GM23338 (cell line): ENCODE data around the gene ZDHHC8. TPM values are rescaled to one million over a fixed set of nuclear protein-coding genes. Genes with fewer than 3 reads are reported as not detected.

Source experiments
- ATAC-seq: fragments of 200-7000 bp; cut with Tn5 transposase; 3 replicates; pipeline ENCODE4 v1.9.1; 2020
- DNase-seq: peaks from one replicate; pipeline ENCODE4 v3.0.0-alpha.2; 2015; ENCODE audit warnings: low spot score
- H2AFZ ChIP-seq: fragments of 200-600 bp; sonication (generic); 2 replicates; pipeline ENCODE4 v1.8.0; 2016; ENCODE audit warnings: antibody characterized with exemption, mild to moderate bottlenecking, moderate library complexity
- H3F3A ChIP-seq: fragments of 200-600 bp; sonication (generic); replicated peaks from 2 replicates; pipeline ENCODE4 v1.8.0; 2017; ENCODE audit warnings: antibody characterized with exemption, mixed run types, low read depth
- H3K27ac ChIP-seq: fragments of 200-600 bp; sonication (generic); 2 replicates; pipeline ENCODE4 v1.6.1; 2016; ENCODE audit warnings: low read depth
- H3K27me3 ChIP-seq: fragments of 200-600 bp; sonication (generic); 2 replicates; pipeline ENCODE4 v1.8.0; 2016; ENCODE audit warnings: mild to moderate bottlenecking, mixed run types, moderate library complexity; ENCODE audit not compliant: insufficient read depth
- H3K36me3 ChIP-seq: fragments of 200-600 bp; sonication (generic); 2 replicates; pipeline ENCODE4 v1.8.0; 2016; ENCODE audit warnings: mild to moderate bottlenecking; ENCODE audit not compliant: insufficient read depth
- H3K4me1 ChIP-seq: fragments of 200-600 bp; sonication (generic); 2 replicates; pipeline ENCODE4 v1.8.0; 2016; ENCODE audit warnings: mild to moderate bottlenecking, moderate library complexity; ENCODE audit not compliant: insufficient read depth
- H3K4me2 ChIP-seq: fragments of 200-600 bp; sonication (generic); 2 replicates; pipeline ENCODE4 v1.7.1; 2017; ENCODE audit warnings: mixed run types
- H3K4me3 ChIP-seq: fragments of 200-600 bp; sonication (generic); 2 replicates; pipeline ENCODE4 v1.6.1; 2016; ENCODE audit warnings: mixed run types
- H3K79me2 ChIP-seq: fragments of 200-600 bp; sonication (generic); replicated peaks from 2 replicates; pipeline ENCODE4 v1.8.0; 2017; ENCODE audit warnings: mild to moderate bottlenecking; ENCODE audit not compliant: insufficient read depth
- H3K9me2 ChIP-seq: fragments of 200-600 bp; sonication (generic); 2 replicates; pipeline ENCODE4 v1.8.0; 2017; ENCODE audit not compliant: insufficient read depth
- H4K20me1 ChIP-seq: fragments of 200-600 bp; sonication (generic); replicated peaks from 2 replicates; pipeline ENCODE4 v1.8.0; 2017; ENCODE audit warnings: mild to moderate bottlenecking; ENCODE audit not compliant: insufficient read depth
- H3K27ac Mint-ChIP-seq: 2 replicates; pipeline ENCODE4 v1.8.0; 2020; ENCODE audit warnings: inconsistent platforms, mild to moderate bottlenecking, moderate library complexity, mixed read lengths
- H3K27me3 Mint-ChIP-seq: 3 replicates; pipeline ENCODE4 v1.8.0; 2022; ENCODE audit warnings: low read depth, mild to moderate bottlenecking, moderate library complexity, mixed read lengths, inconsistent platforms; ENCODE audit not compliant: insufficient read depth, poor library complexity
- H3K36me3 Mint-ChIP-seq: 3 replicates; pipeline ENCODE4 v1.8.0; 2021; ENCODE audit warnings: low read depth, mild to moderate bottlenecking, inconsistent platforms, moderate library complexity, mixed read lengths
- H3K4me1 Mint-ChIP-seq: 3 replicates; pipeline ENCODE4 v1.8.0; 2020; ENCODE audit warnings: mild to moderate bottlenecking, inconsistent platforms, mixed read lengths
- H3K4me3 Mint-ChIP-seq: 3 replicates; pipeline ENCODE4 v1.8.0; 2021; ENCODE audit warnings: moderate library complexity, mild to moderate bottlenecking, inconsistent platforms, mixed read lengths
- H3K9me3 Mint-ChIP-seq: 3 replicates; pipeline ENCODE4 v1.8.0; 2020; ENCODE audit warnings: moderate library complexity, mild to moderate bottlenecking, inconsistent platforms, mixed read lengths
- CREB1 ChIP-seq: fragments of 250-450 bp; sonication (Bioruptor Pico); IDR thresholded peaks from 2 replicates; pipeline ENCODE4 v1.5.0; 2020; ENCODE audit warnings: low read depth, mild to moderate bottlenecking, moderate library complexity
- EZH2phosphoT487 ChIP-seq: fragments of 200-600 bp; sonication (generic); IDR thresholded peaks from one replicate; pipeline ENCODE4 v1.8.1; 2018; ENCODE audit warnings: antibody characterized with exemption; ENCODE audit not compliant: unreplicated experiment
- JUNB ChIP-seq: IDR thresholded peaks from one replicate; pipeline ENCODE4 v1.6.1; 2016; ENCODE audit warnings: antibody characterized with exemption; ENCODE audit not compliant: unreplicated experiment
- NANOG ChIP-seq: IDR thresholded peaks from 2 replicates; pipeline ENCODE4 v1.6.1; 2016; ENCODE audit warnings: antibody characterized with exemption, borderline replicate concordance
- POLR2AphosphoS5 ChIP-seq: IDR thresholded peaks from 2 replicates; pipeline ENCODE4 v1.6.1; 2016; ENCODE audit warnings: antibody characterized with exemption, low read depth
- STAT1 ChIP-seq: IDR thresholded peaks from one replicate; pipeline ENCODE4 v1.6.1; 2016; ENCODE audit warnings: antibody characterized with exemption; ENCODE audit not compliant: unreplicated experiment
- ZNF114 ChIP-seq: fragments of 250-450 bp; sonication (Bioruptor Pico); IDR thresholded peaks from 2 replicates; pipeline ENCODE4 v1.5.0; 2020; ENCODE audit warnings: mild to moderate bottlenecking, moderate library complexity
- polyA plus RNA-seq: library from polyadenylated mRNA; unstranded; fragments of >200 nt; fragmentation: Nextera tagmentation; extraction: Ambion mirVana; gene quantifications from 2 replicates; pipeline ENCODE4 v1.2.1, GENCODE V29; 2016
- total RNA-seq: library from RNA; depleted of rRNA; stranded (reverse); fragments of >200 nt; shearing (Covaris generic); gene quantifications from 2 replicates; pipeline ENCODE4 v1.2.3, GENCODE V29; 2014
- TF ChIP-seq, protein P1 (sequence below), 2 experiments: fragments of 200-600 bp in 1 of 2; sonication (generic) in 1 of 2; conservative IDR thresholded peaks; 2 replicates each; pipeline versions ENCODE4 v1.5.1 to v1.6.1; 2016 to 2017; ENCODE audit warnings: antibody characterized with exemption in 2 of 2, low read depth in 2 of 2, mild to moderate bottlenecking in 2 of 2, moderate library complexity in 1 of 2
- TF ChIP-seq, protein P2 (sequence below): IDR thresholded peaks from 2 replicates; pipeline ENCODE4 v1.6.1; 2016; ENCODE audit warnings: antibody characterized with exemption
- TF ChIP-seq, protein P3 (sequence below): IDR thresholded peaks from one replicate; pipeline ENCODE4 v1.6.1; 2018; ENCODE audit warnings: antibody characterized with exemption; ENCODE audit not compliant: unreplicated experiment
- TF ChIP-seq, protein P4 (sequence below): fragments of 250-450 bp; sonication (Bioruptor Pico); IDR thresholded peaks from 2 replicates; pipeline ENCODE4 v1.5.0; 2020; ENCODE audit warnings: mild to moderate bottlenecking, moderate library complexity

ZDHHC8 gene
- total and polyA plus RNA-seq, 2 experiments from 2014 or later, result 13.7 to 47.6 TPM

DNA sequence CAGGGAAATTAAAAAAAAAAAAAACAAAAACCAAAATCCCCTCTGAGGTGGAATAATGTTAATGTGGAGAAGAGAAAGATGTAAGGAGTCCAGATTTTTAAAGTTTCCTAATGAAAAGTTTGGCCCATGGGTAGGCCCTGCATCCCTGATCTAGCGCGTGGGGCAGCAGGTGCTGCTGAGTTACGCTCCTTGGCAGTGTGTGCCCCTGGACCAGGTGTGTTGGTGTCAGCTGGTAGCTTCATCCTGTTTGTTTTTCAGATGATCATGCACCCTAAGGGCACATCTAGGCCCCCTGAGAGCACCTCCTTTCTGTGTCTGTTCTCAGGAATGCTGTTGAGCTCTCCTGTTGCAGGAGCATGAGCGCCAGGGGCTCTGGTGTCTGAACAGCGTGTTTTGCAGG, 44.8 kb upstream of the ZDHHC8 start:
- Histone ChIP-seq H3K27ac (no peak overlapping the region), H3K4me2 (no peak overlapping the region), H3F3A (peaks cover 36% of the 10 kb centered on the region), H3K4me3 (no peak overlapping the region), H3K9me2 (no peaks in the 10 kb centered on the region), H3K27me3 (no peaks in the 10 kb centered on the region), H3K4me1 (peaks cover 9% of the 10 kb centered on the region; the same call in 1 of the 2 replicates), H4K20me1 (peaks cover 64% of the 10 kb centered on the region), H2AFZ (no peak overlapping the region), H3K36me3 (peaks cover 45% of the 10 kb centered on the region), H3K79me2 (peaks cover 71% of the 10 kb centered on the region)
- no peak for DNase-seq
- peaks cover 77% of the 10 kb centered on the region for H3K36me3 Mint-ChIP-seq
- H3K27me3 Mint-ChIP-seq, result peaks cover 30% of the 10 kb centered on the region
- H3K9me3 Mint-ChIP-seq, result no peaks in the 10 kb centered on the region; the same call in 2 of the 3 replicates
- H3K4me1 Mint-ChIP-seq, result peaks cover 32% of the 10 kb centered on the region
- TF ChIP-seq CREB1 (CRISPR knock-in tag) (no peak), STAT1 (no peak), EZH2phosphoT487 (no peak), NANOG (no peak), JUNB (no peak), POLR2AphosphoS5 (no peak), ZNF114 (CRISPR knock-in tag) (no peak)
- TF ChIP-seq, protein P1, sequence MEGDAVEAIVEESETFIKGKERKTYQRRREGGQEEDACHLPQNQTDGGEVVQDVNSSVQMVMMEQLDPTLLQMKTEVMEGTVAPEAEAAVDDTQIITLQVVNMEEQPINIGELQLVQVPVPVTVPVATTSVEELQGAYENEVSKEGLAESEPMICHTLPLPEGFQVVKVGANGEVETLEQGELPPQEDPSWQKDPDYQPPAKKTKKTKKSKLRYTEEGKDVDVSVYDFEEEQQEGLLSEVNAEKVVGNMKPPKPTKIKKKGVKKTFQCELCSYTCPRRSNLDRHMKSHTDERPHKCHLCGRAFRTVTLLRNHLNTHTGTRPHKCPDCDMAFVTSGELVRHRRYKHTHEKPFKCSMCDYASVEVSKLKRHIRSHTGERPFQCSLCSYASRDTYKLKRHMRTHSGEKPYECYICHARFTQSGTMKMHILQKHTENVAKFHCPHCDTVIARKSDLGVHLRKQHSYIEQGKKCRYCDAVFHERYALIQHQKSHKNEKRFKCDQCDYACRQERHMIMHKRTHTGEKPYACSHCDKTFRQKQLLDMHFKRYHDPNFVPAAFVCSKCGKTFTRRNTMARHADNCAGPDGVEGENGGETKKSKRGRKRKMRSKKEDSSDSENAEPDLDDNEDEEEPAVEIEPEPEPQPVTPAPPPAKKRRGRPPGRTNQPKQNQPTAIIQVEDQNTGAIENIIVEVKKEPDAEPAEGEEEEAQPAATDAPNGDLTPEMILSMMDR (conservative IDR thresholded peaks at IDR 0.05; ENCODE audit: low read depth in 2 of 2), result no peak
- TF ChIP-seq, protein P2, sequence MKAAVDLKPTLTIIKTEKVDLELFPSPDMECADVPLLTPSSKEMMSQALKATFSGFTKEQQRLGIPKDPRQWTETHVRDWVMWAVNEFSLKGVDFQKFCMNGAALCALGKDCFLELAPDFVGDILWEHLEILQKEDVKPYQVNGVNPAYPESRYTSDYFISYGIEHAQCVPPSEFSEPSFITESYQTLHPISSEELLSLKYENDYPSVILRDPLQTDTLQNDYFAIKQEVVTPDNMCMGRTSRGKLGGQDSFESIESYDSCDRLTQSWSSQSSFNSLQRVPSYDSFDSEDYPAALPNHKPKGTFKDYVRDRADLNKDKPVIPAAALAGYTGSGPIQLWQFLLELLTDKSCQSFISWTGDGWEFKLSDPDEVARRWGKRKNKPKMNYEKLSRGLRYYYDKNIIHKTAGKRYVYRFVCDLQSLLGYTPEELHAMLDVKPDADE, result no peak
- TF ChIP-seq, protein P3, sequence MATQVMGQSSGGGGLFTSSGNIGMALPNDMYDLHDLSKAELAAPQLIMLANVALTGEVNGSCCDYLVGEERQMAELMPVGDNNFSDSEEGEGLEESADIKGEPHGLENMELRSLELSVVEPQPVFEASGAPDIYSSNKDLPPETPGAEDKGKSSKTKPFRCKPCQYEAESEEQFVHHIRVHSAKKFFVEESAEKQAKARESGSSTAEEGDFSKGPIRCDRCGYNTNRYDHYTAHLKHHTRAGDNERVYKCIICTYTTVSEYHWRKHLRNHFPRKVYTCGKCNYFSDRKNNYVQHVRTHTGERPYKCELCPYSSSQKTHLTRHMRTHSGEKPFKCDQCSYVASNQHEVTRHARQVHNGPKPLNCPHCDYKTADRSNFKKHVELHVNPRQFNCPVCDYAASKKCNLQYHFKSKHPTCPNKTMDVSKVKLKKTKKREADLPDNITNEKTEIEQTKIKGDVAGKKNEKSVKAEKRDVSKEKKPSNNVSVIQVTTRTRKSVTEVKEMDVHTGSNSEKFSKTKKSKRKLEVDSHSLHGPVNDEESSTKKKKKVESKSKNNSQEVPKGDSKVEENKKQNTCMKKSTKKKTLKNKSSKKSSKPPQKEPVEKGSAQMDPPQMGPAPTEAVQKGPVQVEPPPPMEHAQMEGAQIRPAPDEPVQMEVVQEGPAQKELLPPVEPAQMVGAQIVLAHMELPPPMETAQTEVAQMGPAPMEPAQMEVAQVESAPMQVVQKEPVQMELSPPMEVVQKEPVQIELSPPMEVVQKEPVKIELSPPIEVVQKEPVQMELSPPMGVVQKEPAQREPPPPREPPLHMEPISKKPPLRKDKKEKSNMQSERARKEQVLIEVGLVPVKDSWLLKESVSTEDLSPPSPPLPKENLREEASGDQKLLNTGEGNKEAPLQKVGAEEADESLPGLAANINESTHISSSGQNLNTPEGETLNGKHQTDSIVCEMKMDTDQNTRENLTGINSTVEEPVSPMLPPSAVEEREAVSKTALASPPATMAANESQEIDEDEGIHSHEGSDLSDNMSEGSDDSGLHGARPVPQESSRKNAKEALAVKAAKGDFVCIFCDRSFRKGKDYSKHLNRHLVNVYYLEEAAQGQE, result no peak
- TF ChIP-seq, protein P4, sequence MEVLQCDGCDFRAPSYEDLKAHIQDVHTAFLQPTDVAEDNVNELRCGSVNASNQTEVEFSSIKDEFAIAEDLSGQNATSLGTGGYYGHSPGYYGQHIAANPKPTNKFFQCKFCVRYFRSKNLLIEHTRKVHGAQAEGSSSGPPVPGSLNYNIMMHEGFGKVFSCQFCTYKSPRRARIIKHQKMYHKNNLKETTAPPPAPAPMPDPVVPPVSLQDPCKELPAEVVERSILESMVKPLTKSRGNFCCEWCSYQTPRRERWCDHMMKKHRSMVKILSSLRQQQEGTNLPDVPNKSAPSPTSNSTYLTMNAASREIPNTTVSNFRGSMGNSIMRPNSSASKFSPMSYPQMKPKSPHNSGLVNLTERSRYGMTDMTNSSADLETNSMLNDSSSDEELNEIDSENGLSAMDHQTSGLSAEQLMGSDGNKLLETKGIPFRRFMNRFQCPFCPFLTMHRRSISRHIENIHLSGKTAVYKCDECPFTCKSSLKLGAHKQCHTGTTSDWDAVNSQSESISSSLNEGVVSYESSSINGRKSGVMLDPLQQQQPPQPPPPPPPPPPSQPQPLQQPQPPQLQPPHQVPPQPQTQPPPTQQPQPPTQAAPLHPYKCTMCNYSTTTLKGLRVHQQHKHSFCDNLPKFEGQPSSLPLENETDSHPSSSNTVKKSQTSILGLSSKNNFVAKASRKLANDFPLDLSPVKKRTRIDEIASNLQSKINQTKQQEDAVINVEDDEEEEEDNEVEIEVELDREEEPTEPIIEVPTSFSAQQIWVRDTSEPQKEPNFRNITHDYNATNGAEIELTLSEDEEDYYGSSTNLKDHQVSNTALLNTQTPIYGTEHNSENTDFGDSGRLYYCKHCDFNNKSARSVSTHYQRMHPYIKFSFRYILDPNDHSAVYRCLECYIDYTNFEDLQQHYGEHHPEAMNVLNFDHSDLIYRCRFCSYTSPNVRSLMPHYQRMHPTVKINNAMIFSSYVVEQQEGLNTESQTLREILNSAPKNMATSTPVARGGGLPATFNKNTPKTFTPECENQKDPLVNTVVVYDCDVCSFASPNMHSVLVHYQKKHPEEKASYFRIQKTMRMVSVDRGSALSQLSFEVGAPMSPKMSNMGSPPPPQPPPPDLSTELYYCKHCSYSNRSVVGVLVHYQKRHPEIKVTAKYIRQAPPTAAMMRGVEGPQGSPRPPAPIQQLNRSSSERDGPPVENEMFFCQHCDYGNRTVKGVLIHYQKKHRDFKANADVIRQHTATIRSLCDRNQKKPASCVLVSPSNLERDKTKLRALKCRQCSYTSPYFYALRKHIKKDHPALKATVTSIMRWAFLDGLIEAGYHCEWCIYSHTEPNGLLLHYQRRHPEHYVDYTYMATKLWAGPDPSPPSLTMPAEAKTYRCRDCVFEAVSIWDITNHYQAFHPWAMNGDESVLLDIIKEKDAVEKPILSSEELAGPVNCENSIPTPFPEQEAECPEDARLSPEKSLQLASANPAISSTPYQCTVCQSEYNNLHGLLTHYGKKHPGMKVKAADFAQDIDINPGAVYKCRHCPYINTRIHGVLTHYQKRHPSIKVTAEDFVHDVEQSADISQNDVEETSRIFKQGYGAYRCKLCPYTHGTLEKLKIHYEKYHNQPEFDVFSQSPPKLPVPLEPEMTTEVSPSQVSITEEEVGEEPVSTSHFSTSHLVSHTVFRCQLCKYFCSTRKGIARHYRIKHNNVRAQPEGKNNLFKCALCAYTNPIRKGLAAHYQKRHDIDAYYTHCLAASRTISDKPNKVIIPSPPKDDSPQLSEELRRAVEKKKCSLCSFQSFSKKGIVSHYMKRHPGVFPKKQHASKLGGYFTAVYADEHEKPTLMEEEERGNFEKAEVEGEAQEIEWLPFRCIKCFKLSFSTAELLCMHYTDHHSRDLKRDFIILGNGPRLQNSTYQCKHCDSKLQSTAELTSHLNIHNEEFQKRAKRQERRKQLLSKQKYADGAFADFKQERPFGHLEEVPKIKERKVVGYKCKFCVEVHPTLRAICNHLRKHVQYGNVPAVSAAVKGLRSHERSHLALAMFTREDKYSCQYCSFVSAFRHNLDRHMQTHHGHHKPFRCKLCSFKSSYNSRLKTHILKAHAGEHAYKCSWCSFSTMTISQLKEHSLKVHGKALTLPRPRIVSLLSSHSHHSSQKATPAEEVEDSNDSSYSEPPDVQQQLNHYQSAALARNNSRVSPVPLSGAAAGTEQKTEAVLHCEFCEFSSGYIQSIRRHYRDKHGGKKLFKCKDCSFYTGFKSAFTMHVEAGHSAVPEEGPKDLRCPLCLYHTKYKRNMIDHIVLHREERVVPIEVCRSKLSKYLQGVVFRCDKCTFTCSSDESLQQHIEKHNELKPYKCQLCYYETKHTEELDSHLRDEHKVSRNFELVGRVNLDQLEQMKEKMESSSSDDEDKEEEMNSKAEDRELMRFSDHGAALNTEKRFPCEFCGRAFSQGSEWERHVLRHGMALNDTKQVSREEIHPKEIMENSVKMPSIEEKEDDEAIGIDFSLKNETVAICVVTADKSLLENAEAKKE (CRISPR knock-in tag), result no peak
- no peak for ATAC-seq
- H3K4me3 Mint-ChIP-seq, result no peak overlapping the region
- H3K27ac Mint-ChIP-seq, result no peak overlapping the region
